K562 (cell line): ENCODE results near the gene HELZ. TPM values are rescaled to one million over a fixed set of nuclear protein-coding genes. Genes with fewer than 3 reads are reported as not detected.

Source experiments
- ATAC-seq: fragments of 200-7000 bp; cut with Tn5 transposase; 3 replicates; pipeline ENCODE4 v1.9.1; 2020; ENCODE audit warnings: moderate library complexity
- BruUV-seq: library from RNA; stranded (reverse); fragments of 400-500 nt; replicated peaks from 2 replicates; lab custom pipeline; 2021; lab: Mats Ljungman, UMichigan
- CTCF ChIA-PET: fragments of 300-600 bp; formaldehyde crosslinking; extraction: SDS; loops from one replicate; lab custom pipeline; 2021; ENCODE audit warnings: low intra/inter-chr PET ratio; lab: Yijun Ruan, JAX
- POLR2A ChIA-PET: fragments of 300-600, 350-650 bp; sonication (Branson Sonifier 250); formaldehyde crosslinking; extraction: SDS; loops from one replicate; lab custom pipeline; 2021; ENCODE audit warnings: antibody characterized with exemption, inconsistent platforms; lab: Yijun Ruan, JAX
- DNase-seq, 4 experiments: peaks; one replicate each; pipeline versions ENCODE4 v3.0.0 to v3.0.0-alpha.2; 2011 to 2018; ENCODE audit warnings: low spot score in 3 of 4, mixed read lengths in 3 of 4; ENCODE audit errors: extremely low read depth in 1 of 4
- FAIRE-seq: peaks from 2 replicates; lab custom pipeline; 2011; peaks lifted over from hg19 to GRCh38; lab: Jason Lieb, UNC
- H2AFZ ChIP-seq: 2 replicates; pipeline ENCODE4 v1.6.0; 2011; ENCODE audit warnings: low read depth, low read length, control low read depth, inconsistent platforms
- H3K27ac ChIP-seq: fragments of 200-600 bp; 3 replicates; pipeline ENCODE4 v1.8.0; 2011; ENCODE audit warnings: low read depth, mild to moderate bottlenecking, control low read depth, inconsistent platforms, low read length, moderate library complexity, mixed read lengths; ENCODE audit errors: extremely low read depth
- H3K27me3 ChIP-seq, 2 experiments: fragments of 300-600 bp in 1 of 2; 2 replicates in 1 of 2; 3 replicates in 1 of 2; pipeline versions ENCODE4 v1.6.0 to v1.8.0; 2011; ENCODE audit warnings: inconsistent platforms in 2 of 2, low read length in 2 of 2, mild to moderate bottlenecking in 1 of 2, mixed read lengths in 1 of 2, moderate library complexity in 1 of 2; ENCODE audit not compliant: control insufficient read depth in 2 of 2, insufficient read depth in 2 of 2
- H3K36me3 ChIP-seq: fragments of 300-600 bp; 3 replicates; pipeline ENCODE4 v1.8.0; 2011; ENCODE audit warnings: mild to moderate bottlenecking, low read length, inconsistent platforms; ENCODE audit not compliant: control insufficient read depth, insufficient read depth
- H3K4me1 ChIP-seq, 2 experiments: fragments of 200-600 bp in 1 of 2; replicated peaks in 1 of 2; 2 replicates in 1 of 2; 3 replicates in 1 of 2; pipeline versions ENCODE4 v1.5.1 to v1.8.0; 2011; ENCODE audit warnings: inconsistent platforms in 2 of 2, low read length in 2 of 2, mild to moderate bottlenecking in 1 of 2, mixed read lengths in 1 of 2, moderate library complexity in 1 of 2; ENCODE audit not compliant: control insufficient read depth in 2 of 2, insufficient read depth in 2 of 2
- H3K4me2 ChIP-seq: 2 replicates; pipeline ENCODE4 v1.6.1; 2011; ENCODE audit warnings: low read length, control low read depth, inconsistent platforms, mixed read lengths; ENCODE audit not compliant: insufficient read depth
- H3K4me3 ChIP-seq: fragments of 200-600 bp; sonication (generic), shearing (Covaris generic); 2 replicates; pipeline ENCODE4 v1.5.1; 2016; ENCODE audit warnings: control low read depth, inconsistent platforms
- H3K79me2 ChIP-seq: fragments of 200-600 bp; 3 replicates; pipeline ENCODE4 v1.8.0; 2011; ENCODE audit warnings: low read length, inconsistent platforms; ENCODE audit not compliant: control insufficient read depth, insufficient read depth
- H3K9ac ChIP-seq, 2 experiments: 2 replicates each; pipeline versions ENCODE4 v1.6.0 to v1.6.1; 2011; ENCODE audit warnings: low read depth in 2 of 2, low read length in 2 of 2, control low read depth in 1 of 2, inconsistent platforms in 1 of 2, mild to moderate bottlenecking in 1 of 2, mixed read lengths in 1 of 2; ENCODE audit not compliant: insufficient read depth in 1 of 2
- H3K9me1 ChIP-seq: one replicate; pipeline ENCODE4 v1.6.0; 2011; ENCODE audit warnings: inconsistent platforms, mild to moderate bottlenecking, low read length, moderate library complexity; ENCODE audit not compliant: control insufficient read depth, insufficient read depth
- H3K9me3 ChIP-seq: replicated peaks from 2 replicates; pipeline ENCODE4 v1.5.1; 2011; ENCODE audit warnings: low read depth, low read length, inconsistent platforms; ENCODE audit not compliant: control insufficient read depth, insufficient read depth
- H4K20me1 ChIP-seq: replicated peaks from 2 replicates; pipeline ENCODE4 v1.6.1; 2011; ENCODE audit warnings: low read length, inconsistent platforms, mixed read lengths; ENCODE audit not compliant: control insufficient read depth, insufficient read depth
- CLOCK ChIP-seq: fragments of 250-450 bp; sonication (Bioruptor Pico); IDR thresholded peaks from 2 replicates; pipeline ENCODE4 v1.4.0; 2020; ENCODE audit warnings: mild to moderate bottlenecking, moderate library complexity, borderline replicate concordance
- E2F3 ChIP-seq: fragments of 250-450 bp; sonication (Bioruptor Pico); IDR thresholded peaks from 2 replicates; pipeline ENCODE4 v1.4.0; 2020; ENCODE audit warnings: mild to moderate bottlenecking
- ETV1 ChIP-seq: fragments of 450-650 bp; conservative IDR thresholded peaks from 2 replicates; pipeline ENCODE4 v1.6.1; 2016; ENCODE audit warnings: missing genetic modification characterization, control low read depth, low read depth, missing compliant biosample characterization
- GATA2 ChIP-seq: sonication (generic); formaldehyde crosslinking; IDR thresholded peaks from 2 replicates; pipeline ENCODE4 v1.4.0; 2020; ENCODE audit warnings: mild to moderate bottlenecking, missing genetic modification reagents
- GTF2F1 ChIP-seq: IDR thresholded peaks from 2 replicates; pipeline ENCODE4 v1.6.1; 2011; ENCODE audit warnings: low read depth, low read length, improper control_type of control experiment
- IRF2 ChIP-seq: sonication (generic); formaldehyde crosslinking; IDR thresholded peaks from 2 replicates; pipeline ENCODE4 v1.8.1; 2022; ENCODE audit warnings: mild to moderate bottlenecking, missing genetic modification reagents
- KDM2B ChIP-seq: fragments of 250-450 bp; sonication (Bioruptor Pico); IDR thresholded peaks from 2 replicates; pipeline ENCODE4 v1.8.0; 2021; ENCODE audit warnings: mild to moderate bottlenecking, moderate library complexity
- REST ChIP-seq, 2 experiments: fragments of 450-650 bp; formaldehyde crosslinking in 1 of 2; IDR thresholded peaks; 2 replicates each; pipeline versions ENCODE4 v1.4.0 to v1.6.1; 2014 to 2020; ENCODE audit warnings: mild to moderate bottlenecking in 2 of 2, borderline replicate concordance in 1 of 2, low read depth in 1 of 2
- ZNF449 ChIP-seq: fragments of 250-450 bp; sonication (Bioruptor Pico); IDR thresholded peaks from 2 replicates; pipeline ENCODE4 v1.8.0; 2022; ENCODE audit warnings: moderate library complexity, mild to moderate bottlenecking, inconsistent platforms
- WGBS: fragments of 100-300 bp; shearing (Covaris generic); methylation state at CpG from one replicate; pipeline ENCODE4 v1.1.6; 2016; ENCODE audit warnings: low coverage, mixed read lengths; ENCODE audit not compliant: insufficient coverage; ENCODE audit errors: missing lambda C conversion rate; 5-methylcytosine and 5-hydroxymethylcytosine counted together
- in situ Hi-C: fragments of 300-500 bp; cut with MboI; formaldehyde crosslinking; loops from 4 replicates; pipeline ENCODE4 v1.15.0; 2018; ENCODE audit warnings: inconsistent platforms, mixed read lengths
- intact Hi-C: fragments of 100-400 bp; cut with micrococcal nuclease; formaldehyde crosslinking; loops from 2 replicates; pipeline ENCODE4 v1.14.2; 2022
- polyA plus RNA-seq, 8 experiments: library from polyadenylated mRNA; depleted of rRNA in 4 of 8; stranded (reverse) in 5 of 8; unstranded in 3 of 8; fragments of >200 nt; fragmentation: Nextera tagmentation in 2 of 8; fragmentation: Illumina TruSeq in 1 of 8; extraction: Ambion mirVana in 2 of 8; extraction: Trizol in 1 of 8; gene quantifications; 2 replicates each; pipeline versions ENCODE4 v1.2.1 to v1.2.3, GENCODE V29; 2011 to 2014; ENCODE audit warnings: inconsistent platforms in 1 of 8, missing spikeins in 1 of 8
- total RNA-seq, 7 experiments: library from RNA; depleted of rRNA in 6 of 7; stranded (reverse); fragments of >200 nt in 6 of 7; fragmentation: Illumina TruSeq in 2 of 7; extraction: Trizol in 2 of 7; gene quantifications; 2 replicates each; pipeline versions ENCODE4 v1.2.1 to v1.2.3, GENCODE V29; 2011 to 2021; ENCODE audit warnings: low replicate concordance in 1 of 7

The HELZ gene
- total and polyA plus RNA-seq, 9 of the 15 experiments (the other 6 are each of a cell fraction or from before 2014, with no cell fraction given): 5.2 to 39.8 (median 17.3) TPM

- Histone ChIP-seq H3K4me3 (no peak overlapping the region), H3K9me1 (no peaks in the 10 kb centered on the region), H2AFZ (no peak overlapping the region), H3K27ac (no peak overlapping the region), H3K9me3 (no peaks in the 10 kb centered on the region), H3K4me2 (no peak overlapping the region), H3K36me3 (no peaks in the 10 kb centered on the region), H3K79me2 (no peaks in the 10 kb centered on the region), H4K20me1 (no peaks in the 10 kb centered on the region), H3K4me1 (no peaks in the 10 kb centered on the region), H3K9ac (no peak overlapping the region), H3K27me3 (no peaks in the 10 kb centered on the region)
- FAIRE-seq (no peak), ATAC-seq (no peak), DNase-seq (no peak)
- WGBS: 51% methylated on average over 3 of the region's 4 CpGs
- no TSS peak for BruUV-seq
- intact Hi-C loops: no loop called here
- CTCF ChIA-PET: no interaction called here
- in situ Hi-C loops: no loop called here
- POLR2A ChIA-PET: interaction anchor here (0.7 kb wide), 2 partner anchors 50 to 80 kb away, joined by 3 to 5 read pairs; no protein-coding TSS in a partner anchor
- no peak for TF ChIP-seq REST (IDR thresholded peaks at IDR 0.05; ENCODE audit: borderline replicate concordance)
- TF ChIP-seq REST (CRISPR knock-in tag; IDR thresholded peaks at IDR 0.05; ENCODE audit: low read depth): no peak
- TF ChIP-seq ZNF449 (CRISPR knock-in tag): no peak
- TF ChIP-seq E2F3: no peak
- no peak for TF ChIP-seq ETV1
- TF ChIP-seq CLOCK (CRISPR knock-in tag): no peak
- no peak for TF ChIP-seq KDM2B
- no peak for TF ChIP-seq IRF2
- no peak for TF ChIP-seq GTF2F1
- no peak for TF ChIP-seq GATA2 (CRISPR knock-in tag)
Measured at GRCh38 chr17:67265436-67266019, 20.5 kb upstream of the HELZ start.
